HL-60 (cell line): ENCODE results near the gene UNC13B.

Experiments used
- DNase-seq, 2 experiments: peaks; one replicate each; pipeline ENCODE4 v3.0.0-alpha.2; 2010 to 2020; ENCODE audit warnings: low read depth in 1 of 2, low spot score in 1 of 2
- H3K27ac ChIP-seq: fragments of 250-450 bp; sonication (Bioruptor Pico); replicated peaks from 2 replicates; pipeline ENCODE4 v1.5.1; 2020; ENCODE audit warnings: mild to moderate bottlenecking, moderate library complexity
- H3K27me3 ChIP-seq: fragments of 250-450 bp; sonication (Bioruptor Pico); 2 replicates; pipeline ENCODE4 v1.5.1; 2021; ENCODE audit warnings: mild to moderate bottlenecking, moderate library complexity; ENCODE audit not compliant: insufficient read depth, poor library complexity, severe bottlenecking
- H3K4me3 ChIP-seq: replicated peaks from 2 replicates; pipeline ENCODE4 v1.5.1; 2011; ENCODE audit warnings: mild to moderate bottlenecking, control low read depth, low read length; ENCODE audit not compliant: insufficient read depth
- GABPA ChIP-seq: IDR thresholded peaks from 2 replicates; pipeline ENCODE4 v1.6.1; 2012; ENCODE audit warnings: low read depth
- POLR2AphosphoS5 ChIP-seq: IDR thresholded peaks from 2 replicates; pipeline ENCODE4 v1.6.1; 2012; ENCODE audit warnings: low read depth
- REST ChIP-seq: IDR thresholded peaks from 2 replicates; pipeline ENCODE4 v1.6.1; 2012; ENCODE audit warnings: low read depth; ENCODE audit not compliant: insufficient replicate concordance
- SPI1 ChIP-seq: IDR thresholded peaks from 2 replicates; pipeline ENCODE4 v1.6.1; 2012; ENCODE audit warnings: low read depth, mild to moderate bottlenecking, borderline replicate concordance
- TF ChIP-seq, protein P1 (sequence below): IDR thresholded peaks from one replicate; pipeline ENCODE4 v1.5.1; 2011; ENCODE audit warnings: low read length, control low read depth, inconsistent platforms; ENCODE audit not compliant: insufficient read depth

The UNC13B gene

DNA sequence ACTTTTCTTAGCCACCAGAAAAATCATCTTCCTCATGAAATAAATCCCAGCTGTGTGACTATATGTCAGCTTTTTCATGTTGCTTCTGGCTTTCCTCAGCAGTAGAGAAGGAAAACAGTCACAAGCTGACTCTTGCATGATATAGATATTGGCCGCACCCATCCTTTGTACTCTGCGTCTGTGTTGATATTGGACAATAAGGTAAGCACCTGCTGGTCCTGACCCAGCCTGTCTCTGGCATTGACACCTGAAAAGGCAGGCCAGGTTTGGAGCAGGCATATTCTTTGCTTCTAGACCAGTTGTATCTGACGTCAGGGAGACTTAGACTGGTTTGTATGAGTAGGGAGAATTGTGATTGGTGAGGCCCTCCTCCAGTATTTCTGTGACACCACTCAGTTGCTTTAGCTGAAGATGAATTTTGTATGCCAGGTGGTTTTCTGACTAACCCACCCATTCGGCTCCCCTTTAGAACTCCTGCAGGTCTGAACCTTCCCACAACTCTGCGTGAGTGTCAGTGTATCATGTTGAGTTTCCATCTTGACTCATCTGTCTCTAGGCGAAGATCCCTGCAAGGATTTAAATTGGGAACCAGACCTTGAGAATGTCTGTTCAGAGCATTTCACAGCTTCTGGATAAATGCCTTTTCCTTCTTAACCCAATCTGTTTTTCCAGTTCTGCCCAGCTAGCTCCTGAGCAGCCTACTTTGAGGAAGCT, 176.9 kb downstream of the UNC13B start:
- TF ChIP-seq REST (no peak), GABPA (no peak), POLR2AphosphoS5 (no peak), SPI1 (no peak)
- TF ChIP-seq, protein P1, sequence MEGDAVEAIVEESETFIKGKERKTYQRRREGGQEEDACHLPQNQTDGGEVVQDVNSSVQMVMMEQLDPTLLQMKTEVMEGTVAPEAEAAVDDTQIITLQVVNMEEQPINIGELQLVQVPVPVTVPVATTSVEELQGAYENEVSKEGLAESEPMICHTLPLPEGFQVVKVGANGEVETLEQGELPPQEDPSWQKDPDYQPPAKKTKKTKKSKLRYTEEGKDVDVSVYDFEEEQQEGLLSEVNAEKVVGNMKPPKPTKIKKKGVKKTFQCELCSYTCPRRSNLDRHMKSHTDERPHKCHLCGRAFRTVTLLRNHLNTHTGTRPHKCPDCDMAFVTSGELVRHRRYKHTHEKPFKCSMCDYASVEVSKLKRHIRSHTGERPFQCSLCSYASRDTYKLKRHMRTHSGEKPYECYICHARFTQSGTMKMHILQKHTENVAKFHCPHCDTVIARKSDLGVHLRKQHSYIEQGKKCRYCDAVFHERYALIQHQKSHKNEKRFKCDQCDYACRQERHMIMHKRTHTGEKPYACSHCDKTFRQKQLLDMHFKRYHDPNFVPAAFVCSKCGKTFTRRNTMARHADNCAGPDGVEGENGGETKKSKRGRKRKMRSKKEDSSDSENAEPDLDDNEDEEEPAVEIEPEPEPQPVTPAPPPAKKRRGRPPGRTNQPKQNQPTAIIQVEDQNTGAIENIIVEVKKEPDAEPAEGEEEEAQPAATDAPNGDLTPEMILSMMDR = no peak
- H3K27me3 ChIP-seq = no peaks in the 10 kb centered on the region
- no peak overlapping the region for H3K4me3 ChIP-seq
- DNase-seq = no peak
- H3K27ac ChIP-seq = no peak overlapping the region

GRCh38 chr9:35340046-35340445, 178.2 kb downstream of the UNC13B start:
- TF ChIP-seq SPI1 = no peak
- TF ChIP-seq, protein P1 = no peak
- TF ChIP-seq POLR2AphosphoS5 = no peak
- TF ChIP-seq REST = no peak
- TF ChIP-seq GABPA = no peak
- no peak for DNase-seq
- no peak overlapping the region for H3K27ac ChIP-seq

GRCh38 chr9:35341021-35341420, 179.2 kb downstream of the UNC13B start:
- Histone ChIP-seq H3K27ac (no peak overlapping the region), H3K27me3 (no peaks in the 10 kb centered on the region), H3K4me3 (no peak overlapping the region)
- no peak for DNase-seq
- TF ChIP-seq, protein P1 = no peak
- no peak for TF ChIP-seq REST
- TF ChIP-seq GABPA = no peak
- TF ChIP-seq POLR2AphosphoS5 = no peak
- no peak for TF ChIP-seq SPI1

More at GRCh38 chr9:35340046-35340445, 178.2 kb downstream of the UNC13B start:
- H3K27me3 ChIP-seq = no peaks in the 10 kb centered on the region
- H3K4me3 ChIP-seq = no peak overlapping the region
